K562 (cell line): ENCODE results near the gene OBSL1. TPM values are rescaled to one million over a fixed set of nuclear protein-coding genes. Genes with fewer than 3 reads are reported as not detected.

Experiments
- ATF4 ChIP-seq: fragments of 450-650 bp; formaldehyde crosslinking; IDR thresholded peaks from 2 replicates; pipeline ENCODE4 v1.4.0; 2022; ENCODE audit warnings: mild to moderate bottlenecking, moderate library complexity
- CBX8 ChIP-seq: fragments of 200-600 bp; sonication (generic); IDR thresholded peaks from 2 replicates; pipeline ENCODE4 v1.6.1; 2012; ENCODE audit warnings: borderline replicate concordance, mixed run types, low read depth, mild to moderate bottlenecking, moderate library complexity, mixed read lengths, low read length, control low read depth, inconsistent platforms; ENCODE audit not compliant: poor library complexity, severe bottlenecking; ENCODE audit errors: extremely low read depth
- DDX20 ChIP-seq: fragments of 450-650 bp; IDR thresholded peaks from 2 replicates; pipeline ENCODE4 v1.6.1; 2016; ENCODE audit warnings: missing genetic modification characterization, low read depth, mild to moderate bottlenecking, missing compliant biosample characterization, moderate library complexity
- HSF4 ChIP-seq: fragments of 250-450 bp; sonication (Bioruptor Pico); IDR thresholded peaks from 2 replicates; pipeline ENCODE4 v2.1.2; 2022; ENCODE audit warnings: mild to moderate bottlenecking, moderate library complexity, borderline replicate concordance
- IFI16 ChIP-seq: fragments of 250-450 bp; sonication (Bioruptor Pico); IDR thresholded peaks from 2 replicates; pipeline ENCODE4 v2.1.2; 2022; ENCODE audit warnings: mild to moderate bottlenecking, inconsistent platforms
- MXI1 ChIP-seq: IDR thresholded peaks from 2 replicates; pipeline ENCODE4 v1.6.1; 2011; ENCODE audit warnings: low read depth, mild to moderate bottlenecking, improper control_type of control experiment, low read length
- PPARD ChIP-seq: fragments of 250-450 bp; sonication (Bioruptor Pico); IDR thresholded peaks from 2 replicates; pipeline ENCODE4 v1.8.0; 2022; ENCODE audit warnings: inconsistent platforms, mild to moderate bottlenecking, moderate library complexity
- RFX5 ChIP-seq: IDR thresholded peaks from 2 replicates; pipeline ENCODE4 v1.6.1; 2011; ENCODE audit warnings: low read depth, mild to moderate bottlenecking, improper control_type of control experiment, low read length
- ZKSCAN3 ChIP-seq: fragments of 250-450 bp; sonication (Bioruptor Pico); IDR thresholded peaks from 2 replicates; pipeline ENCODE4 v1.4.0; 2020
- ZNF121 ChIP-seq: sonication (generic); formaldehyde crosslinking; conservative IDR thresholded peaks from 2 replicates; pipeline ENCODE4 v1.8.0; 2022; ENCODE audit warnings: missing genetic modification reagents
- ZNF408 ChIP-seq: fragments of 250-450 bp; sonication (Bioruptor Pico); IDR thresholded peaks from 2 replicates; pipeline ENCODE4 v1.4.0; 2020; ENCODE audit warnings: low read depth, mild to moderate bottlenecking, moderate library complexity
- ZNF57 ChIP-seq: fragments of 450-650 bp; formaldehyde crosslinking; IDR thresholded peaks from 2 replicates; pipeline ENCODE4 v1.4.0; 2020; ENCODE audit warnings: mild to moderate bottlenecking, moderate library complexity
- ZNF780A ChIP-seq: fragments of 250-450 bp; sonication (Bioruptor Pico); IDR thresholded peaks from 2 replicates; pipeline ENCODE4 v1.5.0; 2021; ENCODE audit warnings: mild to moderate bottlenecking
- polyA plus RNA-seq, 8 experiments: library from polyadenylated mRNA; depleted of rRNA in 4 of 8; stranded (reverse) in 5 of 8; unstranded in 3 of 8; fragments of >200 nt; fragmentation: Nextera tagmentation in 2 of 8; fragmentation: Illumina TruSeq in 1 of 8; extraction: Ambion mirVana in 2 of 8; extraction: Trizol in 1 of 8; gene quantifications; 2 replicates each; pipeline versions ENCODE4 v1.2.1 to v1.2.3, GENCODE V29; 2011 to 2014; ENCODE audit warnings: inconsistent platforms in 1 of 8, missing spikeins in 1 of 8
- total RNA-seq, 7 experiments: library from RNA; depleted of rRNA in 6 of 7; stranded (reverse); fragments of >200 nt in 6 of 7; fragmentation: Illumina TruSeq in 2 of 7; extraction: Trizol in 2 of 7; gene quantifications; 2 replicates each; pipeline versions ENCODE4 v1.2.1 to v1.2.3, GENCODE V29; 2011 to 2021; ENCODE audit warnings: low replicate concordance in 1 of 7
- TF ChIP-seq, protein P1 (sequence below): sonication (generic); formaldehyde crosslinking; IDR thresholded peaks from 2 replicates; pipeline ENCODE4 v1.8.0; 2022; ENCODE audit warnings: mild to moderate bottlenecking, low read depth, missing genetic modification reagents
- TF ChIP-seq, protein P2 (sequence below): sonication (generic); formaldehyde crosslinking; IDR thresholded peaks from 2 replicates; pipeline ENCODE4 v1.4.0; 2020; ENCODE audit warnings: mild to moderate bottlenecking, missing genetic modification reagents
- TF ChIP-seq, protein P3 (sequence below): sonication (generic); formaldehyde crosslinking; IDR thresholded peaks from 2 replicates; pipeline ENCODE4 v1.8.0; 2022; ENCODE audit warnings: mild to moderate bottlenecking, missing genetic modification reagents

OBSL1 gene
- total and polyA plus RNA-seq, 9 of the 15 experiments (the other 6 are each of a cell fraction or from before 2014, with no cell fraction given), result 1.2 to 26.6 (median 8.6) TPM

- TF ChIP-seq HSF4 (CRISPR knock-in tag) (no peak), ZNF121 (no peak), IFI16 (CRISPR knock-in tag) (no peak), CBX8 (no peak), PPARD (CRISPR knock-in tag) (no peak), ZNF408 (CRISPR knock-in tag) (no peak), ZKSCAN3 (CRISPR knock-in tag) (no peak), MXI1 (peak; percentile 81), ATF4 (CRISPR knock-in tag) (peak; percentile 65), RFX5 (no peak), ZNF780A (no peak), ZNF57 (no peak), DDX20 (tag) (no peak)
- TF ChIP-seq, protein P1, sequence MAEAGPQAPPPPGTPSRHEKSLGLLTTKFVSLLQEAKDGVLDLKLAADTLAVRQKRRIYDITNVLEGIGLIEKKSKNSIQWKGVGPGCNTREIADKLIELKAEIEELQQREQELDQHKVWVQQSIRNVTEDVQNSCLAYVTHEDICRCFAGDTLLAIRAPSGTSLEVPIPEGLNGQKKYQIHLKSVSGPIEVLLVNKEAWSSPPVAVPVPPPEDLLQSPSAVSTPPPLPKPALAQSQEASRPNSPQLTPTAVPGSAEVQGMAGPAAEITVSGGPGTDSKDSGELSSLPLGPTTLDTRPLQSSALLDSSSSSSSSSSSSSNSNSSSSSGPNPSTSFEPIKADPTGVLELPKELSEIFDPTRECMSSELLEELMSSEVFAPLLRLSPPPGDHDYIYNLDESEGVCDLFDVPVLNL, result no peak
- TF ChIP-seq, protein P2, sequence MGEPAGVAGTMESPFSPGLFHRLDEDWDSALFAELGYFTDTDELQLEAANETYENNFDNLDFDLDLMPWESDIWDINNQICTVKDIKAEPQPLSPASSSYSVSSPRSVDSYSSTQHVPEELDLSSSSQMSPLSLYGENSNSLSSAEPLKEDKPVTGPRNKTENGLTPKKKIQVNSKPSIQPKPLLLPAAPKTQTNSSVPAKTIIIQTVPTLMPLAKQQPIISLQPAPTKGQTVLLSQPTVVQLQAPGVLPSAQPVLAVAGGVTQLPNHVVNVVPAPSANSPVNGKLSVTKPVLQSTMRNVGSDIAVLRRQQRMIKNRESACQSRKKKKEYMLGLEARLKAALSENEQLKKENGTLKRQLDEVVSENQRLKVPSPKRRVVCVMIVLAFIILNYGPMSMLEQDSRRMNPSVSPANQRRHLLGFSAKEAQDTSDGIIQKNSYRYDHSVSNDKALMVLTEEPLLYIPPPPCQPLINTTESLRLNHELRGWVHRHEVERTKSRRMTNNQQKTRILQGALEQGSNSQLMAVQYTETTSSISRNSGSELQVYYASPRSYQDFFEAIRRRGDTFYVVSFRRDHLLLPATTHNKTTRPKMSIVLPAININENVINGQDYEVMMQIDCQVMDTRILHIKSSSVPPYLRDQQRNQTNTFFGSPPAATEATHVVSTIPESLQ (CRISPR knock-in tag), result peak; percentile 26; the same call in 1 of the 2 replicates
- TF ChIP-seq, protein P3, sequence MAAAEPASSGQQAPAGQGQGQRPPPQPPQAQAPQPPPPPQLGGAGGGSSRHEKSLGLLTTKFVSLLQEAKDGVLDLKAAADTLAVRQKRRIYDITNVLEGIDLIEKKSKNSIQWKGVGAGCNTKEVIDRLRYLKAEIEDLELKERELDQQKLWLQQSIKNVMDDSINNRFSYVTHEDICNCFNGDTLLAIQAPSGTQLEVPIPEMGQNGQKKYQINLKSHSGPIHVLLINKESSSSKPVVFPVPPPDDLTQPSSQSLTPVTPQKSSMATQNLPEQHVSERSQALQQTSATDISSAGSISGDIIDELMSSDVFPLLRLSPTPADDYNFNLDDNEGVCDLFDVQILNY (CRISPR knock-in tag), result no peak
These were observed 57.1 kb downstream of the OBSL1 start, which contains the start of gene ASIC4 (continued) for GRCh38 chr2:219514196-219514761.
